ENCODE measurements around the gene VPS26B. TPM values are rescaled to one million over a fixed set of nuclear protein-coding genes. Genes with fewer than 3 reads are reported as not detected.
A peak's percentile ranks its signal among the peaks of the same experiment; 100 is the strongest.
"Not testable (repeated sequence)": the region's sequence is repeated elsewhere in the genome, so short reads cannot be mapped to it uniquely, and the experiment has no call there.

Gene VPS26B
- total RNA-seq, 1 experiment from 2014 or later: 33.7 TPM

DNA sequence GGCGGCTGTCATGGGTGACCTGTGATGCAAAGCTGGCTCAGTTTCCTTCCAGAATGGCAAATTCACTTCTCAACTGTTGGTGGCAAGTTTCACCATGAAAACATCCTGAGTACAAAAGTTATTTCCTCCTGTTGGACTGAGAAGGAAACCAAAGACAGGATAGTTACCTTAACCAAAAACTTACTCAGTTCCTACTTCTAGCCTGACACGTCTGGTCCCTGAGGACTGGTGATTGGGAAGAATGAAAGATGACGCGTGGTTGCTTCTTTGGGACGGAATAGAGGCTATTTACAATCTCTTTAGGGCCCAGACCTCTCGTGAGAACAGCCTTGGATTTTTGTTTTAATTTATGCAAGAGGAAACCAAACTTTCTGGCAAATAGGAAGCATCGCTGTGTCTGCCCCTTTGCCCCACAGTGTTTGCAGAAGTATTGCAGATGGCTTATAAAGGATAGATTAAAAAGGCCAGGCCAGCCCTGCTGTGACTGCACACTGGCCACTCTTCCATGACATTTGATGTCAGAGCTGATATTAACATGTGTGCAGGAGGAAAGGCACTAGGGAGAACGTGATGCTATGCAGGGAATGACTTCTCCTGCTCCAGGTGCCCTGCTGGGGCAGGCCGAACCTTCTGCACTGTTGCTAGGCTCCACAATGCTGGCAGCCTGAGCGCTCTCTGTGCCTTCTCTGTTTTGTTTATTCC is 7.6 kb downstream of the VPS26B start:
- DNase-seq (ENCODE audit: low read depth): no peak

GRCh38 chr11:134233729-134234179 is 9.3 kb downstream of the VPS26B start:
- no peak for DNase-seq (ENCODE audit: low read depth)

GRCh38 chr11:134235399-134235798 is 10.9 kb downstream of the VPS26B start:
- no peak for DNase-seq (ENCODE audit: low read depth)

- no peak for DNase-seq (ENCODE audit: low read depth)
These were observed 12.5 kb downstream of the VPS26B start for GRCh38 chr11:134236834-134237556.

DNA sequence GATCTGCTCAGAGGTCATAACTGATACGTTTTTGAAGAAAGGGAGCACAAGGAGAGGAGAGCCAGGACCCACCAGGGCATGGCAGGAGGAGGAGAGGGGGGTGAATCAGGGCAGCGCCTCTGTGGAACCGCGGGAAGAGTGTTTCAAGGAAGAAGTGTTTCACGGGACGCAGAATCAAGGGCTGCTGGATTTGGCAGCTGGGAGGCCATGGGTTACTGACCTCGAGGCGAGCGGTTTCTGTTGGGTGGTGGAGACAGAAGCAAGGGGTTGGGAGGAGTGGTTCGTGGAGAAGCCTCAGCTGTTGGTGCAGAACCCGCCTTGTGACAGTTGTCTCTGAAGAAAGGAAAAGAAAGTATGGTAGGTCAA is 13.1 kb downstream of the VPS26B start:
- DNase-seq (ENCODE audit: low read depth): no peak

DNA sequence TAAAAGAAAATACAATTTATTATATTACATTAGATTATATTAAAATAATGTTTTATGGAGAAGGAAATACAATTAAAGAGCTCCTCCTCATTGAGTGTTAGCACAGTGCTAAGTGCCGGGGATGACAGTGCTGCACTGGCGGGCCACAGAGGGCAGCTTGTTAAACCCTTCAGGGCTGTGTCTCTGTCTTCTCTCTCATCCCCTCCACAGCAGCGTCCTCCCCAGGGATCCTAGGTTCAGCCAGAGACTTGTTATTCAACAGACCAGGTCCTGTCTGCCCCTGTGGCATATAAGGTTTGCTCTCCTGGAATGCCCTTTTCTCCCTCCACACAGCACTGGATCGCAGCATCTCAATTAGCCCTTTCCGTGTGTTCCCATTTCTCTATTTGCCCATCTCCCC is 14.5 kb downstream of the VPS26B start:
- no peak for DNase-seq (ENCODE audit: low read depth)

DNA sequence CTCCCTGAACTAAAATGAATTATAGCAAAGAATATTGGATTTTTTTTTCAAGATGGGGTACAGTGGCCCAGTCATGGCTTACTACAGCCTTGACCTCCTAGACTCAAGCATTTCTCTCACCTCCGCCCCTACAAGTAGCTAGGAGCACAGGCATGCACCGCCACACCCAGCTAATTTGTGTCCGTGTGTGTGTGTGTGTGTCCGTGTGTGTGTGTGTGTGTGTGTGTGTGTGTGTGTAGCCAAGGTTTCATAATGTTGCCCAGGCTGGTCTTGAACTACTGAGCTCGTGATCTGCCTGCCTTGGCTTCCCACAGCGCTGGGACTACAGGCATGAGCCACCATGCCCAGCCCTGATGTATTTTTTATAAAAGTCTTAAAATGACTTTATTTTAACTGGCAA is 16.1 kb downstream of the VPS26B start:
- no peak for DNase-seq (ENCODE audit: low read depth)

DNA sequence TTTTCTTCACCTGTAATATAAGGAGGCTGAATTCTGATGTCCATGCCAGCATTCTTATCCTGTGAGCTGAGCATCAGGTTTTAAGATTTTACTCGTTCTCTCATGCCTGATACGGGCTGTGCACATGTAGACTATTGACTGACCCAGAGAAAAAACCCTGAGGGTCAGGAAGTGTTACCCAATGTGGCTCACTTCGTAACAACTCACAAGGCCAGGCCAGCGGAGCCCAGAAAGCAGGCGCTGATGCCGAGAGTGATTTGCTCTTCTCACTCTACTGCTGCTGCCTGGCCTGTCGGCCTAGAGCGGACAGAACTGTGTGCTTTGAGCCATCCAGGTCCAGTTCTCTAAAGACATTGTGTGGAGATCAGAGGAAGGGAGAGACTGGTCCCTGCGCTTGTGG is 17.9 kb downstream of the VPS26B start:
- DNase-seq (ENCODE audit: low read depth): no peak

GRCh38 chr11:134243913-134244312 is 19.4 kb downstream of the VPS26B start:
- DNase-seq (ENCODE audit: low read depth): no peak

DNA sequence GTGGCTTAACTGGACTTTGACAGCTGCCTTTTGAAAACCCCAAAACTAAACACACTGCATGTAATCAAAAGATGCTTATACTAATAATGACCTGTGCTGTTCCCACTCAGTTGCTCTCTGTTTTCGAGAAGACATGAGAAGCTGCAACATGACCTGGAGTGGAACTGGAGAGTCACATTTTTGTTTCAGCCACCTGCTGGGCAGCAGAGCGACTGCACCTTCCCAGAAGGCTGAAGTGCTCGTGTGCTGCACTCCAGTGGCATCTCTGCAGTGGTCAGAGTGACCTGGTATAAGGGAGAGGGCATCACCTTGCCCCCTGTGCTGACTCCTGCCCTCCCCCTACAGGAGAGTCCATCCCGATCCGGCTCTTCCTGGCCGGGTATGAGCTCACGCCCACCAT is 20.1 kb downstream of the VPS26B start:
- DNase-seq (ENCODE audit: low read depth): no peak

GRCh38 chr11:134245434-134245833 is 21.0 kb downstream of the VPS26B start:
- DNase-seq (ENCODE audit: low read depth): no peak

DNA sequence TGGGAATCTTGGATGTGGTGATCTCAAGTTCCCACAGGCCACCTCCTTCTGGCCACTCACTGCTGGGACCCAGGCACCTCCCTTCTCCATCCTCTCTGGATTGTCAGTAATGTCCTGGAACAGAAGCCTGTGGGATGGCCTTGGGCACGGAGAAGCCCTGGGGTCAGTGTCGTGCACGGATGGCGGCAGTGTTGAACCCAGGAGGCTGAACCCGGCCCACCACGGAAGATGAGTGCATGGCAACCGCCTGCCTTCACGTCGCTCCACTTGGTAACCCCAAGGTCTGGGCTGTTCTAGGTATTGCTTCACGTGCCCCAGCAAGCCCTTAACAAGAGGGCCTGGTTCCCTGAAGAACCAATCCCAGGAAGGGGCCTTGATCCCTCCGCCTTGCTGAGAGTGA is 21.6 kb downstream of the VPS26B start:
- DNase-seq (ENCODE audit: low read depth): no peak

DNA sequence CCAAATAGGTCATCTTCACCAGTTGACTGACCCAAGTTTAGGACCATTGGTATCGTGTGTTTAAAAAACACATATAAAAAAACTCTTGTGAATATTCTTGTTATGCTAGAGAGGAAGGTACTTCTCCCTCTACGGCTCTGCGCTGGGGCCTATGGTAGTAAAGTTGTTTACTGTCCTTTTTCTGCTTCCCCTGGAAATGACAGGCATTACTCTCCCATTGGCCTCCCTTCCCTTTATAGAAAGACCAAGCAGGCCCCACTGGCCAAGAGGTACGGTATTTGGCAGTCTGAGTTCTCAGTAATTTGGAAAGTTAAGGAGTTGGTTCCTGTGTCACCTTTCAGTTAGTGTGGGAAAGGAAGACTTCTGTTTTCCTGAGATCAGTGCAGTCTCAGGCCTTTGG is 22.2 kb downstream of the VPS26B start:
- DNase-seq (ENCODE audit: low read depth): no peak

- DNase-seq (ENCODE audit: low read depth): no peak
These were observed 24.5 kb downstream of the VPS26B start for GRCh38 chr11:134248910-134249480.

- DNase-seq (ENCODE audit: low read depth): no peak
These were observed 25.8 kb downstream of the VPS26B start for GRCh38 chr11:134250246-134250645.

DNA sequence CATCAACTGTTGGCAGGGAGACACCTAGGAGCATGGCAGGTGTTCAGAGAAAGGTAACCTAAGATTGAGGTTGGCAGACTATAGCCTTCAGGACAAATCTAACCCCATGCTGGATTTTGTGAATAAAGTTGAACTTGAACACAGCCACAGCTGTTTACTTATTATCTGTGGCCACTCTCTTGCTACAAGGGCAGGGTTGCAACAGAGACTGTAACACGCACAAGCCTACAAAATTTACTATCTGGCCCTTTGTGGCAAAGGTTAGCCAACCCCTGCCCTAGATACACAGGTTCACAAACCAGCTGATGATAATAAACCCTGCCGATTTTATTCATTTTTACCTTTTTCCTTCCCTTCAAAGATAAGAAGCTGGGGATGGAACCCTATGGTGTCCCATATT is 26.2 kb downstream of the VPS26B start:
- no peak for DNase-seq (ENCODE audit: low read depth)

- peak; percentile 61 for DNase-seq (ENCODE audit: low read depth)
These were observed 28.1 kb downstream of the VPS26B start for GRCh38 chr11:134252346-134253187.

DNA sequence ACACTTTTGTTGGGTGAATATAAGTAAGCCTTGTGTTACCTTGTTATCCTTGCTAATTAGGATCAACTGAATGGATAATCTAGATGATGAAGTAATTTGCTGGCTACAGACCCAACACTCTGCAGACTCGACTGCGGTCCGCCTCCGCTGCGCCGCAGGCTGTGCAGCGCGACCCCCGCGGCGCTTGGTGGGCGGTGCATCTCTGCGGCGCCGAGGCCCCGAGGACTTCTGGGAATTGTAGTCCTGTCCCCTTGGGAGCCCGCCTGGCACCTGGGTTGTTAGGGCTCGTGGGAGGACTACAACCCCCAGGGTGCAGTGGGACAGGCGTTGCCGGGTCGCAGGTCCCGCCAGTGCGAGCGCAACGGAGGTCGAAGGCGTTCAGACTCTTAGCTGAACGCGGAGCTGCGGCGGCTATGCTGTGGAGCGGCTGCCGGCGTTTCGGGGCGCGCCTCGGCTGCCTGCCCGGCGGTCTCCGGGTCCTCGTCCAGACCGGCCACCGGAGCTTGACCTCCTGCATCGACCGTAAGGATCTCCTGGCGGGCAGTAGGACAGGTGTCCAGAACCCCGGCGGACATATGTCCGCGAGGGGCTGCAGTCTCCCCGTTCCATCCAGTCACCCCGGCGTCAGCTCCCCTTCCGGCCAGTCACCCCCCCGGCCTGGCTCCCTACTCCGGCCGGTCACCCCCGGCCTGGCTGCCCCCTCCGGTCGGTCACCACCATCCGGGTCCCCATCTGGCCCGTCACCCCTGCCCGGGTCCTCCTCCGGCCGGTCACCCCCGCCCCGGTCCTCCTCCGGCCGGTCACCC is 28.9 kb downstream of the VPS26B start, which contains the start of the genes ACAD8 and THYN1:
TSS of gene ACAD8 (plus strand) at position 381 of the 806 bp plus-strand sequence. CDS start at position 414, 33 bp downstream.
TSS of gene THYN1 (minus strand) at position 165 of the 806 bp plus-strand sequence. CDS start 470 bp downstream, outside the sequence.
- DNase-seq (ENCODE audit: low read depth): peak; percentile 94

GRCh38 chr11:134254433-134255183 is 30.1 kb downstream of the VPS26B start:
- DNase-seq (ENCODE audit: low read depth): no peak

GRCh38 chr11:134255184-134255561 is 30.7 kb downstream of the VPS26B start:
- DNase-seq (ENCODE audit: low read depth): not testable (repeated sequence)

Data from M059J (cell line).